HTERT RPE-1 (cell line): ENCODE results near the gene ACER3.
"Not testable (repeated sequence)": the region's sequence is repeated elsewhere in the genome, so short reads cannot be mapped to it uniquely, and the experiment has no call there.

ENCODE experiments used
- in situ Hi-C: fragments of 300-500 bp; cut with MboI; formaldehyde crosslinking; loops from 4 replicates; pipeline ENCODE4 v1.14.3; 2020; ENCODE audit warnings: low sequenced_read_pairs

ACER3 gene

DNA sequence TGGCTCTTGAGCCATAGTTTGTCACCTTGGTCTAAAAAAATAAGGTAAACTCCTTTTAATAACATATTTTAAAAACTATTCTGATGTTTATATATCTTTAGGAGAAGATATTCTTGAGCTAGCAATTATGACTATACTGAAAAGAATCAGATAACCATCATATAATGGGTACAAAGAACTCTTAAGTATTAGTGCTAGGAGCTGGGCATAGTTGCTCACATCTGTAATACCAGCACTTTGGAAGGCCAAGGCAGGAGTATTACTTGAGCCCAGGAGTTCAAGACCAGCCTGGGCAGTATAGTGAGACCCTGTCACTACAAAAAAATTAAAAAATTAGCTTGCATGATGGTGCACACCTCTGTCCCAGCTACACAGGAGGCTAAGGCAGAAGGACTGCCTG lies 119.5 kb downstream of the ACER3 start:
- in situ Hi-C loops = no loop called here

DNA sequence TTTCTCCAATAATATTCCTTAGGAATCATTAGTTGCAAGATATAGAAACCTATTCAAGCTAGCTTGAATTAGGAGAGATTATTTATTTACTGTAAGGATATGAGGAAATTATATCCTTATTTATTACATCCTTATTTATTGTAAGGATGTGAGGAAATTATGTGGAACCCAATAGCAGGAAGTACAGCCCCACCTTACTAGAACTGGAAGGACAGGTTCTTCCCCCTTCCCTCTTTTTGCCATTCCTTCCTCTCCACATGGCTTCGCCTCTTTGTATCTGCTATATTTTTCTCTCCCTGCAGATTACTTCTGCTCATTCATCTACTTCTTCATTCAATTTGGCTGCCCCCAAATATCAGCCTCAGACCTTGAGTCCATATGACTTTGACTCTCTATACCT lies 124.0 kb downstream of the ACER3 start:
- in situ Hi-C loops = no loop called here

DNA sequence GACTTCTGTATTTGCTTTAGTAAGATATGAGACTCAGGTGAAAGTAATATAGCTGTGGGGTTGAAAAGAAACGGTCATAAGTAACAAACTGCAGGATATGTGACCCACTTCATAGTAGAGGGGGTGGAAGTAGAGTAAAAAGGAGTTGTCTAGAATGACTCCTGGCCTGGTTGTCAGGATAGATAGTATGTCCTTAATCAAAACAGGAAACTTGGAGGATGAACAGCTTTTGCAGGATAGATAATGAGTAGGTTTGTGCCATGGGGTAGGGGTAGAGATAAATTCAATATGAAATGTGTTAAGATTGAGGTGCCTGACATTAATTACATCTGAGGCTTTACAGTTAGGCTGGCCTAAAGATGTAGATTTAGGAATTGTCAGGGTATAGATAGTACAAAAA lies 126.5 kb downstream of the ACER3 start:
- in situ Hi-C loops = no loop called here

DNA sequence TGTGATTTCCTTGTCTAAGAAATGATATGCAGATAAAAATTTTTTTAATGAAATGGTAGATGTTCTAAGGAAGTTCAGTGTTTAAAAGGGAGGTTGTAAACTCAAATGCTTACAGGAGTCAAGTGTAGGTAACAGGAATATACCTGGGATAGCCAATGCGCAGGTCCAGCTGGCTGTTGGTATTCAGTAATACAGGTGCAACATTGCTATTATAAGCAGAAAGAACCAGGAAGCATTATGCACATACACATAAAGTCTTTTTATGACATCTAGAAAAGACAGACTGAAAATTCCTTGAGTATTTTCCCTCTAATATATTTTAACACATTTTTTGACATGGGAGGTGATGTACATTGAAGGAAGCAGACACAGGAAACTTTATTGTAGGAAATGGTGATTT lies 129.9 kb downstream of the ACER3 start:
- in situ Hi-C loops = no loop called here

DNA sequence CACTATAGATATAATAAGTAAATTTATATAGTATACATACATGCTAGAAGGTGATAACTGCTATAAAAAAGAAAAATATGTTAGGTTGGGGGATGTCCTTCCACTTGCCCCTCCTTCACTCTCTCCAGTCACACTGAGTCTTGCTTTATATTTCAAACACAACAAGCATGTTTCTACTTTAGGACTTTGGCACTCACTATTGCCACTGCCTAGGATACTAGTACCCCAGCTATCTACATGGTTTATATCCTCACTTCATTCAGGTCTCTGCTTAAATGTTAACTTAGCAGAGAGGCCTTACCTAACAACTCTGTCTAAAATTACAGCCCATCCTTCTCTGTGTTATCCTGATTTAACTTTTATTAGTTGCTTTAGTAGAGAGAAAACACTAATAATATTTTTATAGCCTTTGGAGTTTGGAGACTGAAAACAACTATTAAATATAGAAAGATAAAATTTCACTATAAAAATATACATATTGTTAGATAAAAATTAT lies 134.4 kb downstream of the ACER3 start:
- in situ Hi-C loops = no loop called here

DNA sequence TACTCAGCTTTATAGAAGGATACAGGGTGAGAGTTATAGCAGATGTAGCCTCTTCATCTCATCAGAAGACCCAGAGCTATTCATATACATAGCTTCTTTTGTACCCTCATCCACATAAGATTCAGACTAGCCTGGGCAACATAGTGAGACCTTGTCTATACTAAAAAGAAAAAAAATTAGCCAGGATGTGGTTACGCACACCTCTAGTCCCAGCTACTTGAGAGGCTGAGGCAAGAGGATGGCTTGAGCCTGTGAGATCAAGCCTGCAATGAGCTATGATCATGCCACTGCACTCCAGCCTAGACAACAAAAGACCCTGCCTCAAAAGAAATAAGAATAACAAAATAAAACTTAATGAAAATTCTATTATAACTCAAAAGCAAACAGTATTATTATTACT lies 136.8 kb downstream of the ACER3 start:
- in situ Hi-C loops = no loop called here

DNA sequence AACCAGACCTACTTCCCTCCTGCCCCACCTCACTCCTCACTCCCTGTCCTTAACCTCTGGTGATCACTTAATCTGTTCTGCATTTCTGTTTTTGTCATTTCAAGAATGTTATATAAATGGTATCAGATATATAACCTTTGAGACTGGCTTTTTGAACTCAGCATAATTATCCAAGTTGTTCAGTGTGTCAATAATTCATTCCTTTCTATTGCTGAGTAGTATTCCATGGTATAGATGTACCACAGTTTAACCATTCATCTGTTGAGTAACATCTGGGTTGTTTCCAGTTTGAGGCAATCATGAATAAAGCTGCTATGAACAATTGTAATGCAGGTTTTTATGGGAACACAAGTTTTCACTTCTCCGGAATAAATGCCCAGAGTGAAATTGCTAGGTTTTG lies 138.9 kb downstream of the ACER3 start:
- in situ Hi-C loops = no loop called here

DNA sequence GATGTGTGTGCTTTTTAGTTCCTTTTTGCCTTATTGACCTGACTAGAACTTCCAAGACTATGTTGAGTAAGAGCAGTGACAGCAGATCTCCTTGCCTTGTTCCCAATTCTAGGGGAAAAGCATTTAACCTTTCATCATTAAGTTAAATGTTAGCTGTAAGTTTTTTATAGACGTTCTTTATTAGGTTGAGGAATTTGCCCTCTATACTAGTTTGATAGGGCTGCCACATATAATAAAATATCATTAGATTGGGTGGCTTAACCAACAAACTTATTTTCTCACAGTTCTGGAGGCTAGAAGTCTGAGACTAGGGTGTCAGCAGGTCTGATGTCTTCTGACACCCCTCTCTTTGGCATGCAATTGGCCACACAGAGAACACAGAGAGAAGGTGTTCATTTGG lies 140.9 kb downstream of the ACER3 start:
- in situ Hi-C loops = no loop called here

DNA sequence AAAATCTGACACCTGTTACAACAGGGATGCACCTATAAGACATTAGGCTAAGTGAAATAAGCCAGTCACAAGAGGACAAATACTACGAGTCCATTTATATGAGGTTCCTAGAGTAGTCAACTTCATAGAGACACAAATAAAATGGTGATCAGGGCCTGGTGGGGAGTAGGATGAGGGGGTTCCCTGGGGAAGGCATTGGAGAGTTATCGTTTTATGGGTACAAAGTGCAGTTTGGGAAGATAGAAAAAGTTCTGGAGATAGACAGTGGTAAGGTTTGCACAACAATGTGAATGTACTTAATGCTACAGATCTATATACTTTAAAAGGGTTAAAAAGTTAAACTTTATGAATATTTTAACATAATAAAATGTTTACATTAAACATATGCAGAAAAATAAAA lies 142.1 kb downstream of the ACER3 start:
- in situ Hi-C loops = no loop called here

DNA sequence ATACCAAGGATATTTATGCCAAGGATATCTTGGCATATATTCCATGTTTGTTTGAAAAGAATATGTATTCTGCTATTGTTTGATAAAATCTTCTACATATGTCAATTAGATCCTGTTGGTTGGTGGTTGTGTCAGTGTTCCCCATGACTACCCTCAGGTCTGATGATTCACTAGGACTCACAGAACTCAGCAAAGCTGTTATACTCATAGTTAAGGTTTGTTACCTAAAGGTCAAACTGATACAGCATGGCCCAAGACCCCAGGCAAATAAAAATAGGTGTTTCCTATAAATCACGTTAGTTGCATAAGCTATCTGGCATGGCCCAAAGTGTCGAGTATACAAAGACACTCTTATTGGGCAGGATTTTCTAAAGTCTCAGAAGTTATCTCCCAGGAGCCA lies 143.2 kb downstream of the ACER3 start:
- in situ Hi-C loops = no loop called here

DNA sequence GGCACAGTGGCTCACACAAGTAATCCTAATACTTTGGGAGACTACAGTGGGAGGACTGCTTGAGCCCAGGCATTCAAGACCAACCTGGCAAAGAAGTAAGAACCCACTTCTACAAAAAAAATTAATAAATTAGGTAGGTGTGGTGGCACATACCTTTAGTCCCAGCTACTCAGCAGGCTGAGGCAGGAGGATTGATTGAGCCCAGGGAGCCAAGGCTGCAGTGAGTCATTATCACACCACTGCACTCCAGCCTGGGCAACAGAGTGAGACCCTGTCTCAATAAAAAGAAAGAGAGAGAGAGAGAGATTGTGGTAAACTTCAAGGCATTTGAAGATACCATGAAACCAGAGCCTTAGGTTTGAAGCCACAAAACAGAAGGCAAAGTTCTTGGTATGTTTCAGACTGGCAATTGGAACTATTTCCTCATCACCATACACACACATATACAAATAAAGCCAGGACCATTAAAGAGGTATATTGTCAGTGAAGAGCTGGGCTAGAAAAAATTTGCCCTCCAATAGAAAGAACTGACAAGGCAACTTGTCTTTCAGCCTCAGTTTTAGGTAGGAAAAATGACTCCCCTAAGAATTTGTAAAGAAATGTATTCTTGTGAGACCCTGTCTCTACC lies 148.9 kb downstream of the ACER3 start:
- in situ Hi-C loops = no loop called here

DNA sequence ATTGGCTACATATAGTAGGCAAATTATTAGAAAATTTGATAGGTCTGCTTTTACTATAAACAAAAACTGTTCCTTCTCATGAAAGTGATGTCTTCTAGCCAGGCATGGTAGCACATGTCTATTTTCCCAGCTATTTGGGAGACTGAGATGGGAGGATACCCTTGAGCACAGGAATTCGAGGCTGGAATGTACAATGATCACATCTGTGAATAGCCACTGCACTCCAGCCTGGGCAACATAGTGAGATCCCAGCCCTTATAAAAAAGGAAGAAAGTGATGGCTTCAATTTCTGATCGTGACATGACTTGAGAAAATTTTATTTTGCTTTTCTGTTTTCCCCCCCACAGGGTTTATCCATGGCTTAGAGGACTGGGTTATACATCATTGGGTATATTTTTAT lies 154.0 kb downstream of the ACER3 start:
- in situ Hi-C loops = no loop called here

DNA sequence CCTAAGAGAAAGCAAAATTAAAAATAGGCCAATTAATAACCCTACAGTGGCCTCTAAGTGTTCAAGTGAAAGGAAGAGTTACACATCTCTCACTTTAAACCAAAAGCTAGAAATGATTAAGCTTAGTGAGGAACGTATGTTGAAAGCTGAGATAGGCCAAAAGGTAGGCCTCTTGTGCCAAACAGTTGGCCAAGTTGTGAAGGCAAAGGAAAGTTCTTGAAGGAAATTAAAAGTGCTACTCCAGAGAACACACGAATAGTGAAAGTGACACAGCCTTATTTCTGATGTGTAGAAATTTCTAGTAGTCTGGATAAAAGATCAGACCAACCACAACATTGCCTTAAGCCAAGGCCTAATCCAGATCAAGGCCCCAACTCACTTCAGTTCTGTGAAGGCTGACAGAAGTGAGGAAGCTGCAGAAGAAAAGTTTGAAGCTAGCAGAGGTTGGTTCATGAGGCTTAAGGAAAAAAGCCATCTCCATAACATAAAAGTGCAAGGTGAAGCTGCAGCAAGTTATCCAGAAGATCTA lies 157.7 kb downstream of the ACER3 start:
- in situ Hi-C loops = not testable (repeated sequence)

DNA sequence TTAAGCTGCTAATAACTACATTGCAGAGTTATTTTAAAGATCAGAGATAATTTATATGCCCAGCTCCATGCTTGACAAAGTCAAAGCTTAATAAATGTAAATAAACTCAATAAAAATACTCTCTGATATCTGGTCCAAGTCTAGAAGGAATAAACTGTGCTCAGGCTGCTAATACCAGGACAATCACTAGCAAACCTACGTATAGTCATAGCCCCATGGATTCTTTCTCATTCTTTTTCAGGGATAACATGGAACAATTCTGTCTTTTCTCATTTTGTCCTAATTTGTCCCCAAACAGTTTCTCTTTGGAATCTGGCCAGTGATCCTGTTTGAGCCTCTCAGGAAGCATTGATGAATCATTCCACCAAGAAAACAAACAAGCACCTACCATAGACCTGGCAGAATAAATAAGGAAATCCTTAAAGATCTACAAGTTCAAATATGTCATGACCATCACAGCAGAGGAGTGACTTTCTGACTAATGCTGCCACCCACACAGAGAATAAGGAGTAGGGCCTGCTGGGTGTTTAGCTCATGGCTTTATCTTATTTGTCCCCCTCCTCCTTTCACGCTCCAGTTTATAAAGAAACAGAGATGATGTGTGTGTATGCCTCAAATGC lies 159.4 kb downstream of the ACER3 start:
- in situ Hi-C loops = no loop called here

DNA sequence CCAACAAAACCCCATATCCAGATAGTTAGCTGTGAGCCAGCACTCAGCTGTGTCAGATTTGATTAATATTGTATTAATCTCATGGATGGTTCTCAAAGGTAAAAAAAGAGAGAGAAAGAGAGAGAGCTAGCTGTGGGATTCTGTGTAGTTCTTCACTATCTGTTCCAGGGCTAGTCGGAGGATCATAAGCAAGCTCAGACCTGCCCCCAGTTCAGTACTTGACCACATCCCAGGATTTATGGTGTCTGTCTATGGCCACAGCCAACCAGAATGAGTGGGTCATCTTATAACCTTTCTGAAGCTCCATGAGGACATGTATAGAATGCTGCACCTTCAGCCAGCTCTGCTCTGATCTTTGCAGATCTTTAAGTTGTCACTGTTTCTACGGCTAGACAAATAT lies 160.0 kb downstream of the ACER3 start:
- in situ Hi-C loops = no loop called here

DNA sequence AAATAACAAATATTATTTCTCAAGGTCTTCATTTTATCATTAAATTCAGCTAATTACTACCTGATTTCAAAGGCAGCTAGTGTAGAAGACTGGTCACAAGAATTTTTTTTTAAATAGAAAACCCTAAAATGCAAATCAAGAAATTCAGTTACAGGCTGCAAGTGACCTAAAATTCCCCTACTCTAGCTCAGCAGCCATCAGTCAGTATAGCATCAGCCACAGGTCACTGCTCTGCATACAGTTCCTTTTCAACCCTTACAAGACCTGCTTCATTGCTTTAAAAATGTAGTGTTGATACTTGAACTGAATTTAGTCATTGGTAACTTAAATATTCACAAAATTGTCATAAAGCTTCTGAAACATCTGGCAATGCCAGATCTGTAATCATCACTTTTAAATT lies 164.0 kb downstream of the ACER3 start:
- in situ Hi-C loops = no loop called here

DNA sequence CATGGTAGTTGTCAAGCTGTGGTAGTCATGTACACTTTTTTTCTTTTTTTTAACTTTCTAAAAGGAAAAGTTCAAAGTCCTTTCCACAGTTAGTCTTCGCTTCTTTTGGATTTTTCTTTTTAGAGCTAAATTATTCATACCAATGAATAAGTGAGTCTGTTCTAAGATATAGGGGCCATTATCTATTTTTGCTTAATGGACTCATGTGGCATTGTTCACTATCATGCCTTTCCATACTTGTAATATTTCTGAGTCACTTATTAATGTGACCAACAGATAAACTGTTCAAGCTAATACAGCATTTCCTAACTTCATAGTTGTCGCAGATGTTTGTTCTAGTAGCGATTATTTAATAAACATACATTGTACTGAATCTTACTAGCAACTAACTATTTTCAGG lies 165.5 kb downstream of the ACER3 start:
- in situ Hi-C loops = no loop called here

DNA sequence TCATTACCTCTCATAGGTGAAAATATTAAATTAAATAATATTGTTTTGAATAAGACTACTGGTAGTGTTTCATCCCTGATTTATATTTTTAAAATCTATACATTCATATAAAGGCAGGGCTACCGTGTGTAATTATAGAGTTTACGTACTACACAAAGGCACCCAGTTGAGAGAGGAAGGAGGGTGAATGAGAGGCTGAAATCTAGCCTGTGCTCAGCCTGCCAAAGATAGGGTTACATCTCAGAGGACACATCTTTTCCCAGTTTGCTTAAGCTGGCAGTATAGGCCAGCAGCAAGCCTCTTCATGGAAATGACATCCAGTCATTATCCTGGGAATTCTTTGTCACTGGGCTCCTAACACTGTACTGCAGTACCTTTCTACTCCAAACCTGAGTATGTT lies 166.0 kb downstream of the ACER3 start:
- in situ Hi-C loops = no loop called here

DNA sequence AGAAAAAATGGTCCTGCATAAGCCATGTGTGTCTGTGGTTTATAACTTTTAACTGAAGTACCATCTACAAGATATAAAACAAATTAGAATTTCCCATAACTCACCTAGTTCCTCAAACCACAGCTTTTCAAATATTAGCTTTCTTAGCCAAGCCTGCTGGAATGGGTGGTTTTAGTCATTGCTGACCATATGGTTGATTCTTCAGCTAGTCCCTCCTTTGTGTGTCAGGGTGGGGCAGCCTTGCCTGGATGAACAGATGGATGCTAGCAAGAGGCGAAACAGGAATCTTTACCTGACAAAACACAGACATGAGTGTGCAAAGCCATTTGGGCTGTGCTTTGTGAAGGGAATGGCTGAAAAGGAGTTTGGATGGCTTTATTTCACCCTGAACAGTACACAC lies 166.6 kb downstream of the ACER3 start:
- in situ Hi-C loops = no loop called here

DNA sequence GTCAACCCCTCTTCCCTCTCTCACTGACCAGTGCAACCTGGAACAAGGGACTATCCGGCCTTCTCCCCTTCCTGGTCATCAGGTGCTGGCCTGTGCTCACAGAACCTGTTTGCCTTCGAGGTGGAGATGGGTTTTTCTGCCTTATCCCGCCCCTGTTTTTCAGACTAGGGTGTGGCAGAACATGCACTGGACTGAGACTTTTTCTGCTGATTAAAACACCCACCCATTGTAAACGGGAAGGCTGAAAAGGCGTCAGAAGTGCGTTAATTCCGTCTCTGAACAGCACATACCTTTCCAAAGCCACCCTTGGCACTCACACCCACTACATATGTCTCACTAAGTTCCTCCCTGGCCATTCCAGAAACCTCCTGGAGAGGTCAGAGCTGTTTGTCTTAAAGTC lies 169.1 kb downstream of the ACER3 start:
- in situ Hi-C loops = no loop called here

DNA sequence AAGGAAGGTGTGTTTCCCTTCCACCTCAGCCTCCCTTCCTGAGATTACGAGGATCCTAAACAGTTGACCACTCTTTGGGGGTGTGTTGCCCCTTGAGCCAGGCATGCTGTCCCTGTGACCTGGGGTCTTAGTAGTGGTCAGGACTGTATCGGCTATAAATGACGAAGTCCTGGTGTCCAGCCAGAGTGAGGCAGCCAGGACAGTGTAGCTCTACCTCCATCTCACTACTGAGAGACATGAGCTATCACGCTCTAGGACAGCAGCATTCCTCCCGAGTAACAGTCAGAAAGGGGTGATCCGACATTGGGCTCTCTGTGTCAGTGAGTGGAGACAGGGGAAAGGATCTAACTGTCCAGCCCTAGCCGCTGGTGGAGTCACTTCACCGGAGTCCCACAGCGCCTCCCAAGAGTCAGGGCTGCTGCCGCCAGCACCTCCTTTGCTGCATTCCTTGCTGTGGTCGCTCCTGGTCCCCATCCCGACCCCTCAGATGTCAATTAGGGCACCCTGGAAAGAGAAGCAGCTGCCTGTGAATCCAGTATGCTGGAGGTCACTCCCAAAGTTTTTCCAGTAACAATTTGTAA lies 170.2 kb downstream of the ACER3 start:
- in situ Hi-C loops = no loop called here

DNA sequence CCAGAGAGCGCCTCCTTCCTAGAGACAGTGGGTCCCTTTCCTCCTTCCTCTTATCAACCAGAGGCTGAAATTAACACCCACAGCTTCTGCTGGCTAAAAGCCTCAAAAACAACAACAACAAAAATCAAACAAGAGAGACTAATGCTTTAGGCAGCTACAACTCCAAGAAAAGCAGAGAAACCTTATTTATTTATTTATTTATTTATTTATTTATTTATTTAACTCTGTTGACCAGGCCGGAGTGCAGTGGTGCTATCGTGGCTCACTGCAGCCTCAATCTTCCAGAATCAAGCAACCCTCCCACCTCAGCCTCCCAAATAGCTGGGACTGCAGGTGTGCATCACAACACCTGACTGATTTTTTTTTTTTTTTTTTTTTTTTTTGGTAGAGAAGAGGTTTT lies 170.9 kb downstream of the ACER3 start:
- in situ Hi-C loops = no loop called here
